Naive B cell (primary cell): ENCODE data around the gene CDHR2. TPM values are rescaled to one million over a fixed set of nuclear protein-coding genes. Genes with fewer than 3 reads are reported as not detected.

Source experiments
- ATAC-seq, 2 donors: fragments of 150-1000 bp; cut with Tn5 transposase; 2 replicates each; pipeline ENCODE4 v1.10.0; 2021; ENCODE audit warnings: low read depth in 2 of 2, mild to moderate bottlenecking in 2 of 2, moderate library complexity in 2 of 2
- DNase-seq: peaks from one replicate; pipeline ENCODE4 v3.0.0; 2022
- H3K27ac Mint-ChIP-seq, 6 donors: one replicate each; pipeline ENCODE4 v1.8.0; 2020 to 2022; ENCODE audit warnings: mild to moderate bottlenecking in 6 of 6, mixed read lengths in 6 of 6, moderate library complexity in 5 of 6, inconsistent platforms in 2 of 6
- H3K27me3 Mint-ChIP-seq, 3 donors: one replicate each; pipeline ENCODE4 v1.8.0; 2021 to 2022; ENCODE audit warnings: mixed read lengths in 3 of 3, mild to moderate bottlenecking in 1 of 3
- H3K36me3 Mint-ChIP-seq, 2 donors: one replicate each; pipeline ENCODE4 v1.8.0; 2020 to 2022; ENCODE audit warnings: mixed read lengths in 2 of 2, inconsistent platforms in 1 of 2, mild to moderate bottlenecking in 1 of 2
- H3K4me1 Mint-ChIP-seq, 3 donors: one replicate each; pipeline ENCODE4 v1.8.0; 2020 to 2022; ENCODE audit warnings: mixed read lengths in 3 of 3, inconsistent platforms in 1 of 3, mild to moderate bottlenecking in 1 of 3, moderate library complexity in 1 of 3
- H3K4me3 Mint-ChIP-seq, 8 donors: one replicate each; pipeline ENCODE4 v1.8.0; 2020 to 2022; ENCODE audit warnings: mild to moderate bottlenecking in 8 of 8, mixed read lengths in 8 of 8, moderate library complexity in 8 of 8, inconsistent platforms in 2 of 8
- H3K9me3 Mint-ChIP-seq, 7 donors: one replicate each; pipeline ENCODE4 v1.8.0; 2020 to 2022; ENCODE audit warnings: mixed read lengths in 7 of 7, mild to moderate bottlenecking in 5 of 7, inconsistent platforms in 2 of 7, moderate library complexity in 1 of 7
- polyA plus RNA-seq, 6 donors: library from polyadenylated mRNA; unstranded; fragments of 300-500 nt; fragmentation: Illumina TruSeq; gene quantifications; one replicate each; pipeline ENCODE4 v1.2.3, GENCODE V29; 2021; ENCODE audit warnings: low read depth in 6 of 6

Gene CDHR2
- polyA plus RNA-seq, 6 donors from 2014 or later = not detected

GRCh38 chr5:176521286-176521685 lies 27.9 kb upstream of the CDHR2 start:
- H3K9me3 Mint-ChIP-seq = no peaks in the 10 kb centered on the region
- DNase-seq (no peak), ATAC-seq (no peak)
- H3K27me3 Mint-ChIP-seq = no peaks in the 10 kb centered on the region
- H3K27ac Mint-ChIP-seq = no peak overlapping the region
- H3K36me3 Mint-ChIP-seq = no peaks in the 10 kb centered on the region
- no peak overlapping the region for H3K4me3 Mint-ChIP-seq
- peaks cover 13 to 25% (median 20%) of the 10 kb centered on the region in 3 donors for H3K4me1 Mint-ChIP-seq

- DNase-seq (no peak), ATAC-seq (no peak)
- H3K9me3 Mint-ChIP-seq = no peaks in the 10 kb centered on the region
- no peak overlapping the region for H3K4me3 Mint-ChIP-seq
- no peaks in the 10 kb centered on the region for H3K36me3 Mint-ChIP-seq
- peaks cover 12 to 24% (median 20%) of the 10 kb centered on the region in 3 donors for H3K4me1 Mint-ChIP-seq
- no peak overlapping the region for H3K27ac Mint-ChIP-seq
- no peaks in the 10 kb centered on the region for H3K27me3 Mint-ChIP-seq
These were observed 27.4 kb upstream of the CDHR2 start for GRCh38 chr5:176521699-176522263.

- Mint-ChIP-seq H3K27me3 (no peaks in the 10 kb centered on the region), H3K27ac (peak overlapping the region in 1 of 6 donors; percentile 69), H3K4me3 (no peak overlapping the region)
These were observed 25.0 kb upstream of the CDHR2 start for GRCh38 chr5:176524138-176524537.

GRCh38 chr5:176524987-176525386 lies 24.2 kb upstream of the CDHR2 start:
- H3K4me3 Mint-ChIP-seq = peak overlapping the region in 1 of 8 donors; percentile 32
- H3K36me3 Mint-ChIP-seq = peaks cover 0 to 8% of the 10 kb centered on the region in 2 donors
- H3K4me1 Mint-ChIP-seq = peaks cover 22 to 28% (median 25%) of the 10 kb centered on the region in 3 donors
- H3K9me3 Mint-ChIP-seq = no peaks in the 10 kb centered on the region
- H3K27me3 Mint-ChIP-seq = no peaks in the 10 kb centered on the region
- DNase-seq (no peak), ATAC-seq (no peak)
- no peak overlapping the region for H3K27ac Mint-ChIP-seq

More at GRCh38 chr5:176524138-176524537, 25.0 kb upstream of the CDHR2 start:
- DNase-seq (no peak), ATAC-seq (no peak)
- Mint-ChIP-seq H3K9me3 (no peaks in the 10 kb centered on the region), H3K36me3 (no peaks in the 10 kb centered on the region), H3K4me1 (peaks cover 14 to 22% (median 18%) of the 10 kb centered on the region in 3 donors)

GRCh38 chr5:176525677-176526076 lies 23.5 kb upstream of the CDHR2 start:
- Mint-ChIP-seq H3K27me3 (no peaks in the 10 kb centered on the region), H3K9me3 (no peaks in the 10 kb centered on the region), H3K4me1 (peaks cover 18 to 33% (median 25%) of the 10 kb centered on the region in 3 donors), H3K4me3 (peak overlapping the region in 1 of 8 donors; percentile 32), H3K27ac (peak overlapping the region in 1 of 6 donors; percentile 82), H3K36me3 (peaks cover 0 to 8% of the 10 kb centered on the region in 2 donors)
- ATAC-seq = no peak
- no peak for DNase-seq

GRCh38 chr5:176526462-176526861 lies 22.7 kb upstream of the CDHR2 start:
- Mint-ChIP-seq H3K4me1 (peaks cover 18 to 39% (median 30%) of the 10 kb centered on the region in 3 donors), H3K4me3 (peak overlapping the region in 1 of 8 donors; percentile 2), H3K27ac (no peak overlapping the region)

GRCh38 chr5:176527246-176528222 lies 21.6 kb upstream of the CDHR2 start:
- DNase-seq (no peak), ATAC-seq (no peak)
- peak overlapping the region in 4 of 6 donors; percentile 44 to 91 (median 86) for H3K27ac Mint-ChIP-seq
- H3K4me1 Mint-ChIP-seq = peaks cover 18 to 36% (median 27%) of the 10 kb centered on the region in 3 donors
- H3K27me3 Mint-ChIP-seq = no peaks in the 10 kb centered on the region
- H3K4me3 Mint-ChIP-seq = peak overlapping the region in 2 of 8 donors; percentile 35 to 41
- no peaks in the 10 kb centered on the region for H3K9me3 Mint-ChIP-seq
- H3K36me3 Mint-ChIP-seq = peaks cover 0 to 8% of the 10 kb centered on the region in 2 donors

More at GRCh38 chr5:176526462-176526861, 22.7 kb upstream of the CDHR2 start:
- peaks cover 0 to 8% of the 10 kb centered on the region in 2 donors for H3K36me3 Mint-ChIP-seq
- H3K9me3 Mint-ChIP-seq = no peaks in the 10 kb centered on the region
- no peaks in the 10 kb centered on the region for H3K27me3 Mint-ChIP-seq
- no peak for ATAC-seq
- DNase-seq = no peak

GRCh38 chr5:176528301-176528700 lies 20.8 kb upstream of the CDHR2 start:
- ATAC-seq (no peak), DNase-seq (no peak)
- peak overlapping the region in 4 of 8 donors; percentile 15 to 49 (median 43) for H3K4me3 Mint-ChIP-seq
- no peaks in the 10 kb centered on the region for H3K27me3 Mint-ChIP-seq
- H3K27ac Mint-ChIP-seq = peak overlapping the region; percentile 47 to 91 (median 78)
- no peaks in the 10 kb centered on the region for H3K9me3 Mint-ChIP-seq
- peaks cover 21 to 32% (median 27%) of the 10 kb centered on the region in 3 donors for H3K4me1 Mint-ChIP-seq
- peaks cover 0 to 8% of the 10 kb centered on the region in 2 donors for H3K36me3 Mint-ChIP-seq

GRCh38 chr5:176528761-176529115 lies 20.4 kb upstream of the CDHR2 start:
- Mint-ChIP-seq H3K27ac (peak overlapping the region in 4 of 6 donors; percentile 75 to 91 (median 84)), H3K36me3 (peaks cover 0 to 8% of the 10 kb centered on the region in 2 donors), H3K9me3 (no peaks in the 10 kb centered on the region), H3K4me3 (peak overlapping the region in 5 of 8 donors; percentile 15 to 81 (median 45)), H3K4me1 (peaks cover 25 to 32% (median 28%) of the 10 kb centered on the region in 3 donors), H3K27me3 (no peaks in the 10 kb centered on the region)
- ATAC-seq = no peak
- no peak for DNase-seq

GRCh38 chr5:176529116-176529740 lies 19.9 kb upstream of the CDHR2 start:
- peak overlapping the region; percentile 40 to 86 (median 80) for H3K4me3 Mint-ChIP-seq
- H3K27me3 Mint-ChIP-seq = no peaks in the 10 kb centered on the region
- peak; percentile 21 for DNase-seq
- peaks cover 0 to 8% of the 10 kb centered on the region in 2 donors for H3K36me3 Mint-ChIP-seq
- H3K9me3 Mint-ChIP-seq = no peaks in the 10 kb centered on the region
- peaks cover 30 to 37% (median 33%) of the 10 kb centered on the region in 3 donors for H3K4me1 Mint-ChIP-seq
- peak overlapping the region; percentile 65 to 98 (median 90) for H3K27ac Mint-ChIP-seq
- peak; percentile 47 for ATAC-seq

- Mint-ChIP-seq H3K27ac (peak overlapping the region; percentile 65 to 98 (median 90)), H3K4me3 (peak overlapping the region; percentile 40 to 86 (median 80)), H3K27me3 (no peaks in the 10 kb centered on the region), H3K4me1 (peaks cover 35 to 42% (median 38%) of the 10 kb centered on the region in 3 donors), H3K9me3 (no peaks in the 10 kb centered on the region), H3K36me3 (peaks cover 0 to 8% of the 10 kb centered on the region in 2 donors)
- ATAC-seq = peak; percentile 41 to 46
- DNase-seq = peak; percentile 36
These were observed 19.4 kb upstream of the CDHR2 start for GRCh38 chr5:176529741-176530141.

- peaks cover 0 to 8% of the 10 kb centered on the region in 2 donors for H3K36me3 Mint-ChIP-seq
- ATAC-seq = no peak
- no peaks in the 10 kb centered on the region for H3K27me3 Mint-ChIP-seq
- peak overlapping the region in 1 of 6 donors; percentile 30 for H3K27ac Mint-ChIP-seq
- H3K9me3 Mint-ChIP-seq = no peaks in the 10 kb centered on the region
- DNase-seq = no peak
- H3K4me3 Mint-ChIP-seq = peak overlapping the region in 4 of 8 donors; percentile 59 to 70 (median 64)
- peaks cover 41 to 49% (median 43%) of the 10 kb centered on the region in 3 donors for H3K4me1 Mint-ChIP-seq
These were observed 18.7 kb upstream of the CDHR2 start for GRCh38 chr5:176530393-176530982.
